ENCODE results near the gene KCNJ3.

Gene KCNJ3

GRCh38 chr2:154696810-154697417, 1.6 kb upstream of the KCNJ3 start:
- ATAC-seq (ENCODE audit: low read depth) (no peak), DNase-seq (ENCODE audit: low spot score) (no peak)
- no peak overlapping the region for H3K27ac ChIP-seq (ENCODE audit: poor library complexity, severe bottlenecking)
- no peaks in the 10 kb centered on the region for H3K36me3 ChIP-seq (ENCODE audit: low read depth)
- no peak for TF ChIP-seq CTCF (IDR thresholded peaks at IDR 0.05; ENCODE audit: poor library complexity, severe bottlenecking)
- no peaks in the 10 kb centered on the region for H3K9me3 ChIP-seq (ENCODE audit: severe bottlenecking)
- no peak overlapping the region for H3K4me3 ChIP-seq (ENCODE audit: severe bottlenecking)
- no peaks in the 10 kb centered on the region for H3K4me1 ChIP-seq (ENCODE audit: insufficient read depth, poor library complexity, severe bottlenecking)
- H3K27me3 ChIP-seq (ENCODE audit: insufficient read depth, poor library complexity, severe bottlenecking): peaks cover 60% of the 10 kb centered on the region

- peaks cover 61% of the 10 kb centered on the region for H3K27me3 ChIP-seq (ENCODE audit: insufficient read depth, poor library complexity, severe bottlenecking)
- no peaks in the 10 kb centered on the region for H3K36me3 ChIP-seq (ENCODE audit: low read depth)
- DNase-seq (ENCODE audit: low spot score) (no peak), ATAC-seq (ENCODE audit: low read depth) (0 out of 3 replicates have a peak, but pooled peaks have one; percentile 25)
- H3K27ac ChIP-seq (ENCODE audit: poor library complexity, severe bottlenecking): no peak overlapping the region
- no peaks in the 10 kb centered on the region for H3K4me1 ChIP-seq (ENCODE audit: insufficient read depth, poor library complexity, severe bottlenecking)
- no peak for TF ChIP-seq CTCF (IDR thresholded peaks at IDR 0.05; ENCODE audit: poor library complexity, severe bottlenecking)
- no peak overlapping the region for H3K4me3 ChIP-seq (ENCODE audit: severe bottlenecking)
- no peaks in the 10 kb centered on the region for H3K9me3 ChIP-seq (ENCODE audit: severe bottlenecking)
These were observed 860 bp upstream of the KCNJ3 start for GRCh38 chr2:154697418-154698252.

GRCh38 chr2:154698721-154699574, 453 bp downstream of the KCNJ3 start:
- H3K4me1 ChIP-seq (ENCODE audit: insufficient read depth, poor library complexity, severe bottlenecking): no peaks in the 10 kb centered on the region
- DNase-seq (ENCODE audit: low spot score) (peak; percentile 45), ATAC-seq (ENCODE audit: low read depth) (no peak)
- no peak for TF ChIP-seq CTCF (IDR thresholded peaks at IDR 0.05; ENCODE audit: poor library complexity, severe bottlenecking)
- no peaks in the 10 kb centered on the region for H3K9me3 ChIP-seq (ENCODE audit: severe bottlenecking)
- H3K27ac ChIP-seq (ENCODE audit: poor library complexity, severe bottlenecking): no peak overlapping the region
- no peaks in the 10 kb centered on the region for H3K36me3 ChIP-seq (ENCODE audit: low read depth)
- peaks cover 61% of the 10 kb centered on the region for H3K27me3 ChIP-seq (ENCODE audit: insufficient read depth, poor library complexity, severe bottlenecking)
- no peak overlapping the region for H3K4me3 ChIP-seq (ENCODE audit: severe bottlenecking)

GRCh38 chr2:154699575-154699930, 1.1 kb downstream of the KCNJ3 start:
- no peaks in the 10 kb centered on the region for H3K9me3 ChIP-seq (ENCODE audit: severe bottlenecking)
- DNase-seq (ENCODE audit: low spot score): no peak
- no peak overlapping the region for H3K4me3 ChIP-seq (ENCODE audit: severe bottlenecking)
- H3K27me3 ChIP-seq (ENCODE audit: insufficient read depth, poor library complexity, severe bottlenecking): peaks cover 61% of the 10 kb centered on the region
- no peak for TF ChIP-seq CTCF (IDR thresholded peaks at IDR 0.05; ENCODE audit: poor library complexity, severe bottlenecking)
- no peaks in the 10 kb centered on the region for H3K4me1 ChIP-seq (ENCODE audit: insufficient read depth, poor library complexity, severe bottlenecking)
- H3K36me3 ChIP-seq (ENCODE audit: low read depth): no peaks in the 10 kb centered on the region
- H3K27ac ChIP-seq (ENCODE audit: poor library complexity, severe bottlenecking): no peak overlapping the region
- no peak for ATAC-seq (ENCODE audit: low read depth)

Data from RWPE2 (cell line).